GM10266 (cell line): ENCODE data around the gene KLK11.

Experiments used
- DNase-seq: peaks from one replicate; pipeline ENCODE4 v3.0.0; 2012; ENCODE audit errors: extremely low spot score
- TF ChIP-seq, protein P1 (sequence below): IDR thresholded peaks from 2 replicates; pipeline ENCODE4 v1.5.1; 2012; ENCODE audit warnings: mild to moderate bottlenecking, low read depth; ENCODE audit not compliant: control insufficient read depth, insufficient read depth; ENCODE audit errors: missing control alignments

Gene KLK11

GRCh38 chr19:51026554-51026831 is at the start of gene KLK11:
TSS of gene KLK11 (minus strand) at chr19:51026616. CDS start at chr19:51025631, 985 bp downstream.
- TF ChIP-seq, protein P1, sequence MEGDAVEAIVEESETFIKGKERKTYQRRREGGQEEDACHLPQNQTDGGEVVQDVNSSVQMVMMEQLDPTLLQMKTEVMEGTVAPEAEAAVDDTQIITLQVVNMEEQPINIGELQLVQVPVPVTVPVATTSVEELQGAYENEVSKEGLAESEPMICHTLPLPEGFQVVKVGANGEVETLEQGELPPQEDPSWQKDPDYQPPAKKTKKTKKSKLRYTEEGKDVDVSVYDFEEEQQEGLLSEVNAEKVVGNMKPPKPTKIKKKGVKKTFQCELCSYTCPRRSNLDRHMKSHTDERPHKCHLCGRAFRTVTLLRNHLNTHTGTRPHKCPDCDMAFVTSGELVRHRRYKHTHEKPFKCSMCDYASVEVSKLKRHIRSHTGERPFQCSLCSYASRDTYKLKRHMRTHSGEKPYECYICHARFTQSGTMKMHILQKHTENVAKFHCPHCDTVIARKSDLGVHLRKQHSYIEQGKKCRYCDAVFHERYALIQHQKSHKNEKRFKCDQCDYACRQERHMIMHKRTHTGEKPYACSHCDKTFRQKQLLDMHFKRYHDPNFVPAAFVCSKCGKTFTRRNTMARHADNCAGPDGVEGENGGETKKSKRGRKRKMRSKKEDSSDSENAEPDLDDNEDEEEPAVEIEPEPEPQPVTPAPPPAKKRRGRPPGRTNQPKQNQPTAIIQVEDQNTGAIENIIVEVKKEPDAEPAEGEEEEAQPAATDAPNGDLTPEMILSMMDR, result no peak
- no peak for DNase-seq

GRCh38 chr19:51075998-51076397 is 49.6 kb upstream of the KLK11 start:
- no peak for DNase-seq
- TF ChIP-seq, protein P1, result no peak

DNA sequence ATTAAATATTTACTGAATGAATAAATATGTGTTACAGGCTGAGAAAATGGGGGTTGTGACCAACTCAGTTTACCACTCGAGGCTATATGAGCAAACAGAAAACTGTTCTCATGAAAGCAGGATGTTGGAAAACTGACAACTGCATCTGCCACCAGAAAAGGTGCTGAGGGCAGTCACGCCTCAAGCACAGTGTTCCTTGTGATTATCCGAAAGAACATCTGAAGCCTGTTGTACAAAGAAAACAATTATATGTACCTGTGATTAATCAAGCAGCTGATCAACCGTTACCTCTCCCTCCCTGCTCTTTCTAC is 44.6 kb upstream of the KLK11 start:
- TF ChIP-seq, protein P1, result no peak
- no peak for DNase-seq

- TF ChIP-seq, protein P1, result no peak
- no peak for DNase-seq
These were observed 44.1 kb upstream of the KLK11 start for GRCh38 chr19:51070334-51071094.

DNA sequence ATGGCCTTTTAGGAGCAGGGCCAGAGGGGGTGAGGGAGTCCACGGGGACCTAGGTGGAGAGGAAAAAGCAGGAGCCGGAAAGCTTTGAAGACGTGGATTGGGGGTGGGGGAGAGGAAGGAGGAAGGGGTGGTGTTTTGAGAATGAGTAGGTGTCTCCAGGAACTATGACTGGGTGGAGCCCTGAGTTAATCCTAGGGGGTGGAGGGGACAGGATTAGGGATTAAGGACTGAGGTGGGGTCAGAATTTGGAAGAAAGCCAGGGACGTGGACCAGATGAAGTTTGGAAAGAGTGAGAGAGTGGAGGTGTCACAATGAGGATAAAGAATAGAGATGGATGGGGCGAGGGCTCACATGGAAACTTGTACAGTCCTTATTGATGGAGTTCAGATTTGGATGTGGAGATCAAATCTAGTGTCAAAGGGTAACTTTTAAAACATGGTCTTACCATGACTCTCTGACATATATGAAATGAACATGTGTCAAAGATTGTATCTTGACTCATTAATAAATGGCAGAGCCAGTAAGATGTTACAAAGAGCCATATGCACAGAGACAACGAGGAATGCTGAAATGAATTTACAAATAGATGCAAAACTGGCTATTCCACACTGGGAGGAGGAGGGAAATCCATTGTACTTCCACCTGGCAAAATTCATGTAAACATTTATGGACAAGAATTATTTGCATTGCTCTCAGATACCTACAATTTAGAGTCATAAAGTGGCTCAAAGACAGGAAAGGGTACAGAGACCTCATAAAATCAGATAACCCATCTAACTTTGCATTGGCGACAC is 40.2 kb upstream of the KLK11 start:
- TF ChIP-seq, protein P1, result no peak
- no peak for DNase-seq

GRCh38 chr19:51065221-51065960 is 39.0 kb upstream of the KLK11 start:
- DNase-seq, result no peak
- TF ChIP-seq, protein P1, result no peak
